Measurements from ENCODE around the gene OR4D10.

The OR4D10 gene

GRCh38 chr11:59459916-59460315, 13.2 kb upstream of the OR4D10 start:
- H3K27ac ChIP-seq: no peak overlapping the region
- no peak overlapping the region for H3K4me3 ChIP-seq (ENCODE audit: low read depth, low read length)
- DNase-seq: no peak
- H3K9me3 ChIP-seq (ENCODE audit: severe bottlenecking): peaks cover 6% of the 10 kb centered on the region
- no peaks in the 10 kb centered on the region for H3K27me3 ChIP-seq (ENCODE audit: insufficient read depth, low read depth, severe bottlenecking)
- TF ChIP-seq CTCF (IDR thresholded peaks at IDR 0.05; ENCODE audit: low read depth, low read length): no peak
- no peaks in the 10 kb centered on the region for H3K36me3 ChIP-seq

- Histone ChIP-seq H3K9me3 (ENCODE audit: severe bottlenecking) (peaks cover 8% of the 10 kb centered on the region), H3K4me3 (ENCODE audit: low read depth, low read length) (no peak overlapping the region), H3K36me3 (no peaks in the 10 kb centered on the region), H3K27ac (no peak overlapping the region), H3K27me3 (ENCODE audit: insufficient read depth, low read depth, severe bottlenecking) (no peaks in the 10 kb centered on the region)
- TF ChIP-seq CTCF (IDR thresholded peaks at IDR 0.05; ENCODE audit: low read depth, low read length): no peak
- no peak for DNase-seq
Observed at GRCh38 chr11:59463190-59463641, 9.9 kb upstream of the OR4D10 start.

- Histone ChIP-seq H3K27ac (no peak overlapping the region), H3K4me3 (ENCODE audit: low read depth, low read length) (no peak overlapping the region), H3K36me3 (no peaks in the 10 kb centered on the region), H3K27me3 (ENCODE audit: insufficient read depth, low read depth, severe bottlenecking) (no peaks in the 10 kb centered on the region), H3K9me3 (ENCODE audit: severe bottlenecking) (no peaks in the 10 kb centered on the region)
- DNase-seq: no peak
- TF ChIP-seq CTCF (IDR thresholded peaks at IDR 0.05; ENCODE audit: low read depth, low read length): no peak
Observed at GRCh38 chr11:59475176-59475575, 2.1 kb downstream of the OR4D10 start.

- Histone ChIP-seq H3K27ac (no peak overlapping the region), H3K9me3 (ENCODE audit: severe bottlenecking) (peaks cover 2% of the 10 kb centered on the region), H3K27me3 (ENCODE audit: insufficient read depth, low read depth, severe bottlenecking) (no peaks in the 10 kb centered on the region), H3K4me3 (ENCODE audit: low read depth, low read length) (no peak overlapping the region), H3K36me3 (no peaks in the 10 kb centered on the region)
- TF ChIP-seq CTCF (IDR thresholded peaks at IDR 0.05; ENCODE audit: low read depth, low read length): no peak
- DNase-seq: no peak
Observed at GRCh38 chr11:59479906-59480305, 6.8 kb downstream of the OR4D10 start.

- DNase-seq: no peak
- H3K36me3 ChIP-seq: no peaks in the 10 kb centered on the region
- H3K4me3 ChIP-seq (ENCODE audit: low read depth, low read length): no peak overlapping the region
- no peak for TF ChIP-seq CTCF (IDR thresholded peaks at IDR 0.05; ENCODE audit: low read depth, low read length)
- H3K27me3 ChIP-seq (ENCODE audit: insufficient read depth, low read depth, severe bottlenecking): no peaks in the 10 kb centered on the region
- peaks cover 2% of the 10 kb centered on the region for H3K9me3 ChIP-seq (ENCODE audit: severe bottlenecking)
- H3K27ac ChIP-seq: no peak overlapping the region
Observed at GRCh38 chr11:59480359-59480758, 7.2 kb downstream of the OR4D10 start.

GRCh38 chr11:59501931-59502330, 28.8 kb downstream of the OR4D10 start:
- Histone ChIP-seq H3K36me3 (no peaks in the 10 kb centered on the region), H3K27ac (no peak overlapping the region), H3K9me3 (ENCODE audit: severe bottlenecking) (no peaks in the 10 kb centered on the region), H3K4me3 (ENCODE audit: low read depth, low read length) (no peak overlapping the region), H3K27me3 (ENCODE audit: insufficient read depth, low read depth, severe bottlenecking) (no peaks in the 10 kb centered on the region)
- no peak for DNase-seq
- no peak for TF ChIP-seq CTCF (IDR thresholded peaks at IDR 0.05; ENCODE audit: low read depth, low read length)

Measured in WERI-Rb-1 (cell line).